Measurements from ENCODE around the gene SNORC.

DNA sequence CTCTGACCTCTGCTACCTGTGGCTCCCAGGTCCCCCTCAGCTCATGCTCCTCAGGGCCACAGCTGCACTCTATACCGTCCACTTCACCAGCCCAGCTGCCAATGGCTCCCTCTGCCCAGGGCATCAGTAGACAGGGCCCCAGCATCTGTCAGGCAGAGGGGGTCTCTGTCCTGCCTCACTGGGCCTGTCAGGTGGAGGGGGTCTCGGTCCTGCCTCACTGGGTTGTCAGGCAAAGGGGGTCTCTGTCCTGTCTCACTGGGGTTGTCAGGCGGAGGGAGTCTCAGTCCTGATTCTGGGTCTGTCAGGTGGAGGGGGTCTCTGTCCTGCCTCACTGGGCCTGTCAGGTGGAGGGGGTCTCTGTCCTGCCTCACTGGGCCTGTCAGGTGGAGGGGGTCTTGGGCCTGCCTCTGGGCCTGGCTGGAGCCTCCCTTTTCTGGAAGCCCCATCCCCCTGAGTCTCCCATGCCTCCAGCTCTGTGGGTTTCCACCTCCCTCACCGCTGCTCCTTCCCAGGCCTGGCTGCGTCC is 19.9 kb downstream of the SNORC start:
- TF ChIP-seq, protein P1, sequence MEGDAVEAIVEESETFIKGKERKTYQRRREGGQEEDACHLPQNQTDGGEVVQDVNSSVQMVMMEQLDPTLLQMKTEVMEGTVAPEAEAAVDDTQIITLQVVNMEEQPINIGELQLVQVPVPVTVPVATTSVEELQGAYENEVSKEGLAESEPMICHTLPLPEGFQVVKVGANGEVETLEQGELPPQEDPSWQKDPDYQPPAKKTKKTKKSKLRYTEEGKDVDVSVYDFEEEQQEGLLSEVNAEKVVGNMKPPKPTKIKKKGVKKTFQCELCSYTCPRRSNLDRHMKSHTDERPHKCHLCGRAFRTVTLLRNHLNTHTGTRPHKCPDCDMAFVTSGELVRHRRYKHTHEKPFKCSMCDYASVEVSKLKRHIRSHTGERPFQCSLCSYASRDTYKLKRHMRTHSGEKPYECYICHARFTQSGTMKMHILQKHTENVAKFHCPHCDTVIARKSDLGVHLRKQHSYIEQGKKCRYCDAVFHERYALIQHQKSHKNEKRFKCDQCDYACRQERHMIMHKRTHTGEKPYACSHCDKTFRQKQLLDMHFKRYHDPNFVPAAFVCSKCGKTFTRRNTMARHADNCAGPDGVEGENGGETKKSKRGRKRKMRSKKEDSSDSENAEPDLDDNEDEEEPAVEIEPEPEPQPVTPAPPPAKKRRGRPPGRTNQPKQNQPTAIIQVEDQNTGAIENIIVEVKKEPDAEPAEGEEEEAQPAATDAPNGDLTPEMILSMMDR (optimal IDR thresholded peaks at IDR 0.05 in 1 of 3, IDR thresholded peaks at IDR 0.05 in 1 of 3, conservative IDR thresholded peaks at IDR 0.05 in 1 of 3; ENCODE audit: extremely low read depth in 1 of 3, insufficient read depth in 2 of 3, low read length in 3 of 3) = no peak
- no peak for TF ChIP-seq EZH2 (IDR thresholded peaks at IDR 0.05; ENCODE audit: low read length)
